ENCODE results near the gene PDXK. TPM values are rescaled to one million over a fixed set of nuclear protein-coding genes. Genes with fewer than 3 reads are reported as not detected.
A peak's percentile ranks its signal among the peaks of the same experiment; 100 is the strongest.

Gene PDXK
- total RNA-seq, 1 donor from 2014 or later = 81.1 TPM

DNA sequence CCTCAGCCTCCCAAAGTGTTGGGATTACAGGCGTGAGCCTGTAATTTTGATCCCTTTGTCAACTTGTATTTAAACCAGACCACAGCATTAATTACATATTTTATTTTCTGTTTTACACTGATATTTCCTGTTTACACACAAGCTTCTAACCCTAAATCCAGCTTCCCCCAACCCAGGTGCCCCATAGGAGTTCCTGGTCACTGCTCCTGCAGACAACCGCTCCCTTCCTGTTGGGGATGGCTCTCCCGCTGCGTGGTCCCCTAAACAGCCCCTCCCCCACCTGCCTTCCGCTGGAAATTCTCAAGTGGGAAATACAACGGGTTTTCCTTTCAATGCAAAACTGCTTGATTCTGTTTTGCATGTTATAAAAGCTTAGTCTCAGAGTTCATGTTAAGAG lies 53.5 kb downstream of the PDXK start:
- TF ChIP-seq, protein P1, sequence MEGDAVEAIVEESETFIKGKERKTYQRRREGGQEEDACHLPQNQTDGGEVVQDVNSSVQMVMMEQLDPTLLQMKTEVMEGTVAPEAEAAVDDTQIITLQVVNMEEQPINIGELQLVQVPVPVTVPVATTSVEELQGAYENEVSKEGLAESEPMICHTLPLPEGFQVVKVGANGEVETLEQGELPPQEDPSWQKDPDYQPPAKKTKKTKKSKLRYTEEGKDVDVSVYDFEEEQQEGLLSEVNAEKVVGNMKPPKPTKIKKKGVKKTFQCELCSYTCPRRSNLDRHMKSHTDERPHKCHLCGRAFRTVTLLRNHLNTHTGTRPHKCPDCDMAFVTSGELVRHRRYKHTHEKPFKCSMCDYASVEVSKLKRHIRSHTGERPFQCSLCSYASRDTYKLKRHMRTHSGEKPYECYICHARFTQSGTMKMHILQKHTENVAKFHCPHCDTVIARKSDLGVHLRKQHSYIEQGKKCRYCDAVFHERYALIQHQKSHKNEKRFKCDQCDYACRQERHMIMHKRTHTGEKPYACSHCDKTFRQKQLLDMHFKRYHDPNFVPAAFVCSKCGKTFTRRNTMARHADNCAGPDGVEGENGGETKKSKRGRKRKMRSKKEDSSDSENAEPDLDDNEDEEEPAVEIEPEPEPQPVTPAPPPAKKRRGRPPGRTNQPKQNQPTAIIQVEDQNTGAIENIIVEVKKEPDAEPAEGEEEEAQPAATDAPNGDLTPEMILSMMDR (IDR thresholded peaks at IDR 0.05; ENCODE audit: unreplicated experiment) = no peak
- DNase-seq (ENCODE audit: low spot score in 2 of 2, unreplicated experiment in 2 of 2) = no peak
- Mint-ChIP-seq H3K4me3 (no peak overlapping the region), H3K9me3 (no peaks in the 10 kb centered on the region), H3K36me3 (peaks cover 9% of the 10 kb centered on the region), H3K27ac (no peak overlapping the region), H3K27me3 (ENCODE audit: low read depth) (no peaks in the 10 kb centered on the region), H3K4me1 (peaks cover 18% of the 10 kb centered on the region)

- H3K36me3 Mint-ChIP-seq = peaks cover 9% of the 10 kb centered on the region
- TF ChIP-seq, protein P1 (IDR thresholded peaks at IDR 0.05; ENCODE audit: unreplicated experiment) = no peak
- H3K27me3 Mint-ChIP-seq (ENCODE audit: low read depth) = no peaks in the 10 kb centered on the region
- H3K4me3 Mint-ChIP-seq = peak overlapping the region; percentile 23
- H3K9me3 Mint-ChIP-seq = no peaks in the 10 kb centered on the region
- no peak for DNase-seq (ENCODE audit: low spot score in 2 of 2, unreplicated experiment in 2 of 2)
- H3K27ac Mint-ChIP-seq = no peak overlapping the region
- H3K4me1 Mint-ChIP-seq = peaks cover 10% of the 10 kb centered on the region
Observed at GRCh38 chr21:43774163-43774562, 55.2 kb downstream of the PDXK start.

DNA sequence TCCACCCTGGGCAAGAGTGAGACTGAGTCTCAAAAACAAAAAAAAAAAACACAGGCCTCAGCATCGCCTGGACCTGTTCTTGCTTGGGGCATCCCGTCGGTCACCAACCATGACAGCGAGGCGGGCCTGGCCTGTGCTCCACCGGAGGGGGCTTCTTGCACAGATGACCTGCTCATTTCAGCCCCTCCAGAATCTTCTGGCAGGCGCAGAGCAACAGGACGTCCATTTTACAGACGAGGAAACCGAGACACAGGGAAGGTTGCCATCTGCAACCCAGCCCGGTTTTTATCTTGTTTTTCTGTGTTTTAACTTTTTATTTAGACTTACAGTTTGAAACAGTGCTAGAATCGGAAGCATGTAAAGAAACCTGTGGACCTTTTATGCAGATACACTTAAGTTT lies 56.3 kb downstream of the PDXK start:
- H3K27me3 Mint-ChIP-seq (ENCODE audit: low read depth) = no peaks in the 10 kb centered on the region
- peak overlapping the region; percentile 85 for H3K27ac Mint-ChIP-seq
- TF ChIP-seq, protein P1 (IDR thresholded peaks at IDR 0.05; ENCODE audit: unreplicated experiment) = no peak
- peak overlapping the region; percentile 83 for H3K4me3 Mint-ChIP-seq
- peaks cover 9% of the 10 kb centered on the region for H3K36me3 Mint-ChIP-seq
- no peak for DNase-seq (ENCODE audit: low spot score in 2 of 2, unreplicated experiment in 2 of 2)
- no peaks in the 10 kb centered on the region for H3K9me3 Mint-ChIP-seq
- H3K4me1 Mint-ChIP-seq = peaks cover 10% of the 10 kb centered on the region

DNA sequence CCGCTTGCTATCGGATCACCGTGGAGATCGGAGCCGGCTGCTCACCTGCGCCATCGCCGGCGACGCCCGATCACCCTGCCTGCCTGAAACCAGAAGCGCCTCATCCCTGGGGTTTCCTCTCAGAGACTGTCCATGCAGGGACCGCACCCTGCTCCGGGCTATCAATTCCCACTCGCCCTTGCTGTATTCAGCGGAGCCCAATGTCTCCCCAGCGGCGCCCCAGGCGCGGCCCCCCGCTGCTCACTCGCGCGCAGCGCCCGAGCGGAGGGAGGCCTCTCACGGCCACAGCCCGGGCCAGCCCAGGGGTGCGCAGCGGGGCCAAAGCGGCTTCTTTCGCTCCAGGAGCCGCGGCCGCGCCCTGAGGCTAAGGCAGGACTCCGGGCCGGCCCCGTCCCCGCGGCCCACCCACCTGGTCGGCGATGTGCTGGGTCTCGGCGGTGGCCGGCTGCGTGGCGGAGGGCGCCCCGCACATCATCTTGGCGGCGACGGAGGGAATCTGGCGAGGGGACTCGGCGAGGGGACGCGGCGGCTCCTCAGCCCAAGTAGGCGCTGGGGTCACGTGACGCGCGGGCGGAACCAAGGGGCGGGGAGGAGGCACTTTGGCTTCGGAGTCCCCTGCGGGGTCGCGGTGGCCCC lies 57.0 kb downstream of the PDXK start, which contains the start of gene CSTB:
Gene CSTB, minus strand, starts transcription at position 514 of the 636 bp plus-strand sequence. Its CDS starts 39 bp downstream, at position 475.
- peaks cover 9% of the 10 kb centered on the region for H3K36me3 Mint-ChIP-seq
- peaks cover 10% of the 10 kb centered on the region for H3K4me1 Mint-ChIP-seq
- H3K4me3 Mint-ChIP-seq = peak within 1 kb of the TSS; percentile 83
- H3K9me3 Mint-ChIP-seq = no peaks in the 10 kb centered on the region
- peak; percentile 69 to 85 for DNase-seq (ENCODE audit: low spot score in 2 of 2, unreplicated experiment in 2 of 2)
- H3K27me3 Mint-ChIP-seq (ENCODE audit: low read depth) = no peaks in the 10 kb centered on the region
- peak within 1 kb of the TSS; percentile 85 for H3K27ac Mint-ChIP-seq
- TF ChIP-seq, protein P1 (IDR thresholded peaks at IDR 0.05; ENCODE audit: unreplicated experiment) = no peak

GRCh38 chr21:43777953-43778352 lies 59.0 kb downstream of the PDXK start:
- H3K36me3 Mint-ChIP-seq = peaks cover 9% of the 10 kb centered on the region
- TF ChIP-seq, protein P1 (IDR thresholded peaks at IDR 0.05; ENCODE audit: unreplicated experiment) = no peak
- no peaks in the 10 kb centered on the region for H3K9me3 Mint-ChIP-seq
- no peaks in the 10 kb centered on the region for H3K27me3 Mint-ChIP-seq (ENCODE audit: low read depth)
- no peak overlapping the region for H3K27ac Mint-ChIP-seq
- H3K4me1 Mint-ChIP-seq = peaks cover 10% of the 10 kb centered on the region
- no peak for DNase-seq (ENCODE audit: low spot score in 2 of 2, unreplicated experiment in 2 of 2)
- H3K4me3 Mint-ChIP-seq = peak overlapping the region; percentile 70
